Erythroblast (primary cell): ENCODE measurements around the gene GRAMD4.

Experiments
- GATA1 ChIP-seq: IDR thresholded peaks from 2 replicates; pipeline ENCODE4 v1.6.1; 2011; ENCODE audit warnings: low read depth, mild to moderate bottlenecking, control low read depth, low read length, moderate library complexity
- POLR2A ChIP-seq: IDR thresholded peaks from 2 replicates; pipeline ENCODE4 v1.6.1; 2011; ENCODE audit warnings: mild to moderate bottlenecking, low read length

DNA sequence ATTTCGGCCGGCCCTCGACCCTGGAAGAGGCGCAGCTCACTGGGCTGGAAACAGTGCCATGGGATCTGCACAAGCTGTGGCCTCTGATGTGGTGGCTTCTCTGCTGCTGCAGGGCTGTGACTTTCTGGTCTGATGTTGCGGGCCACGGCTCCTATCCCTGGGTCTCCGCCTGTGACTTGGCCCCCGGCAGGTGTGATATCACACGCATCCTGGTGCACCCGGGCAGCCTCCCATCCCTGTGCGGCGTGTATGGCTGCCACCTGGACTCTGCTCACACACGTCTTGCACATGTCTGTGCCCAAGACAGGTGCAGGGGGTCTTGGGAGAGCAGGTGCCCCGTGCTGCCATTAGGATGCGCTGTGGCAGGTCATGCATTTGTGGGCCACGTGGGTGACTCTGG, 31.1 kb downstream of the GRAMD4 start:
- TF ChIP-seq POLR2A (no peak), GATA1 (no peak)
